Lower lobe of right lung (tissue), 2 donors: Measurements from ENCODE around the gene SDK1. TPM values are rescaled to one million over a fixed set of nuclear protein-coding genes. Genes with fewer than 3 reads are reported as not detected.
A peak's percentile ranks its signal among the peaks of the same experiment; 100 is the strongest.

Source experiments
- ATAC-seq, 2 donors: fragments of 200-7000 bp; cut with Tn5 transposase; one replicate each; pipeline ENCODE4 v1.9.1; 2020 to 2022; ENCODE audit warnings: mild to moderate bottlenecking in 2 of 2, moderate library complexity in 2 of 2
- DNase-seq: peaks from one replicate; pipeline ENCODE4 v3.0.0-alpha.2; 2020
- H3K27ac ChIP-seq: fragments of 200-600 bp; one replicate; pipeline ENCODE4 v1.8.0; 2022
- H3K27me3 ChIP-seq: fragments of 200-600 bp; one replicate; pipeline ENCODE4 v1.8.0; 2022; ENCODE audit warnings: low read depth
- H3K36me3 ChIP-seq: fragments of 200-600 bp; one replicate; pipeline ENCODE4 v1.8.0; 2022; ENCODE audit warnings: mild to moderate bottlenecking
- H3K4me1 ChIP-seq: fragments of 200-600 bp; one replicate; pipeline ENCODE4 v1.8.0; 2022
- H3K4me3 ChIP-seq: fragments of 200-600 bp; one replicate; pipeline ENCODE4 v1.8.0; 2022; ENCODE audit warnings: mild to moderate bottlenecking
- H3K9me3 ChIP-seq: fragments of 200-600 bp; one replicate; pipeline ENCODE4 v1.8.0; 2022
- CTCF ChIP-seq: fragments of 200-600 bp; IDR thresholded peaks from one replicate; pipeline ENCODE4 v1.8.0; 2022; ENCODE audit warnings: antibody characterized with exemption, mild to moderate bottlenecking
- intact Hi-C: fragments of 100-400 bp; cut with DNase I; formaldehyde crosslinking; loops from one replicate; pipeline ENCODE4 v1.11.0; 2022
- total RNA-seq: library from RNA; stranded (reverse); fragmentation: NEBNext Ultra II Directional; extraction: Animal tissue kit (Norgen Biotek cat#: 25700); gene quantifications from one replicate; pipeline ENCODE4 v1.2.1, GENCODE V29; 2021
- donor health status: DM: no; HTN: yes; CAD: no; lungs with severe emphysema.

The SDK1 gene
- total RNA-seq, 1 donor from 2014 or later = 10.0 TPM

GRCh38 chr7:3668743-3669142 lies 367.7 kb downstream of the SDK1 start:
- no peak overlapping the region for H3K27ac ChIP-seq
- intact Hi-C loops = no loop called here
- H3K4me1 ChIP-seq = no peaks in the 10 kb centered on the region
- H3K36me3 ChIP-seq = no peaks in the 10 kb centered on the region
- ATAC-seq (no peak), DNase-seq (no peak)
- no peak for TF ChIP-seq CTCF
- no peak overlapping the region for H3K4me3 ChIP-seq
- no peaks in the 10 kb centered on the region for H3K27me3 ChIP-seq
- no peaks in the 10 kb centered on the region for H3K9me3 ChIP-seq

- Histone ChIP-seq H3K27ac (no peak overlapping the region), H3K9me3 (no peaks in the 10 kb centered on the region), H3K4me3 (no peak overlapping the region), H3K4me1 (no peaks in the 10 kb centered on the region), H3K27me3 (no peaks in the 10 kb centered on the region), H3K36me3 (no peaks in the 10 kb centered on the region)
- ATAC-seq = peak in 1 of 2 donors; percentile 23
- TF ChIP-seq CTCF = no peak
- intact Hi-C loops = no loop called here
- no peak for DNase-seq
Observed at GRCh38 chr7:3670898-3671297, 369.8 kb downstream of the SDK1 start.

GRCh38 chr7:3673524-3673923 lies 372.5 kb downstream of the SDK1 start:
- Histone ChIP-seq H3K36me3 (no peaks in the 10 kb centered on the region), H3K9me3 (no peaks in the 10 kb centered on the region), H3K4me1 (no peaks in the 10 kb centered on the region), H3K27me3 (no peaks in the 10 kb centered on the region), H3K27ac (no peak overlapping the region), H3K4me3 (no peak overlapping the region)
- DNase-seq = peak; percentile 52
- no peak for ATAC-seq
- intact Hi-C loops = no loop called here
- peak; percentile 39 for TF ChIP-seq CTCF

- Histone ChIP-seq H3K27me3 (no peaks in the 10 kb centered on the region), H3K27ac (no peak overlapping the region), H3K4me1 (no peaks in the 10 kb centered on the region), H3K4me3 (no peak overlapping the region), H3K36me3 (no peaks in the 10 kb centered on the region), H3K9me3 (no peaks in the 10 kb centered on the region)
- no peak for DNase-seq
- TF ChIP-seq CTCF = no peak
- no peak for ATAC-seq
- intact Hi-C loops = no loop called here
Observed at GRCh38 chr7:3678314-3678810, 377.3 kb downstream of the SDK1 start.

GRCh38 chr7:3682028-3682710 lies 381.1 kb downstream of the SDK1 start:
- H3K4me3 ChIP-seq = no peak overlapping the region
- H3K27me3 ChIP-seq = no peaks in the 10 kb centered on the region
- no peak overlapping the region for H3K27ac ChIP-seq
- no peaks in the 10 kb centered on the region for H3K36me3 ChIP-seq
- ATAC-seq = no peak
- intact Hi-C loops = no loop called here
- no peaks in the 10 kb centered on the region for H3K9me3 ChIP-seq
- TF ChIP-seq CTCF = no peak
- H3K4me1 ChIP-seq = no peaks in the 10 kb centered on the region
- no peak for DNase-seq
